HS-27A (cell line): Measurements from ENCODE around the gene MDM4.
"Not testable (repeated sequence)": the region's sequence is repeated elsewhere in the genome, so short reads cannot be mapped to it uniquely, and the experiment has no call there.

Experiments used
- DNase-seq: peaks from one replicate; pipeline ENCODE4 v3.0.0-alpha.2; 2012; ENCODE audit warnings: low read depth, missing footprints

MDM4 gene

GRCh38 chr1:204562075-204562990 lies 46.1 kb downstream of the MDM4 start:
- DNase-seq, result no peak

- DNase-seq, result no peak
Measured at GRCh38 chr1:204563307-204563706, 47.1 kb downstream of the MDM4 start.

GRCh38 chr1:204563780-204564179 lies 47.6 kb downstream of the MDM4 start:
- DNase-seq, result no peak

- DNase-seq, result no peak
Measured at GRCh38 chr1:204564835-204565234, 48.6 kb downstream of the MDM4 start.

- no peak for DNase-seq
Measured at GRCh38 chr1:204565617-204566582, 49.7 kb downstream of the MDM4 start.

- DNase-seq, result no peak
Measured at GRCh38 chr1:204566583-204566955, 50.4 kb downstream of the MDM4 start.

- DNase-seq, result no peak
Measured at GRCh38 chr1:204567071-204567470, 50.9 kb downstream of the MDM4 start.

- DNase-seq, result no peak
Measured at GRCh38 chr1:204568576-204569315, 52.5 kb downstream of the MDM4 start.

- no peak for DNase-seq
Measured at GRCh38 chr1:204569478-204569877, 53.3 kb downstream of the MDM4 start.

GRCh38 chr1:204570021-204570420 lies 53.8 kb downstream of the MDM4 start:
- DNase-seq, result not testable (repeated sequence)

GRCh38 chr1:204571128-204571527 lies 54.9 kb downstream of the MDM4 start:
- DNase-seq, result no peak

- DNase-seq, result no peak
Measured at GRCh38 chr1:204571631-204572030, 55.4 kb downstream of the MDM4 start.

GRCh38 chr1:204572923-204573922 lies 57.0 kb downstream of the MDM4 start:
- no peak for DNase-seq

- no peak for DNase-seq
Measured at GRCh38 chr1:204574016-204574864, 58.0 kb downstream of the MDM4 start.

GRCh38 chr1:204574865-204575163 lies 58.6 kb downstream of the MDM4 start:
- no peak for DNase-seq

- no peak for DNase-seq
Measured at GRCh38 chr1:204575221-204576190, 59.3 kb downstream of the MDM4 start.

GRCh38 chr1:204576422-204576821 lies 60.2 kb downstream of the MDM4 start:
- no peak for DNase-seq

- DNase-seq, result no peak
Measured at GRCh38 chr1:204577794-204578478, 61.7 kb downstream of the MDM4 start.
